ENCODE results near the gene PAPOLB. TPM values are rescaled to one million over a fixed set of nuclear protein-coding genes. Genes with fewer than 3 reads are reported as not detected.
"Not testable (repeated sequence)": the region's sequence is repeated elsewhere in the genome, so short reads cannot be mapped to it uniquely, and the experiment has no call there.

Gene PAPOLB
- under 1 TPM in 1 of 2 experiments, not detected in 1; 0.08 TPM for total RNA-seq

DNA sequence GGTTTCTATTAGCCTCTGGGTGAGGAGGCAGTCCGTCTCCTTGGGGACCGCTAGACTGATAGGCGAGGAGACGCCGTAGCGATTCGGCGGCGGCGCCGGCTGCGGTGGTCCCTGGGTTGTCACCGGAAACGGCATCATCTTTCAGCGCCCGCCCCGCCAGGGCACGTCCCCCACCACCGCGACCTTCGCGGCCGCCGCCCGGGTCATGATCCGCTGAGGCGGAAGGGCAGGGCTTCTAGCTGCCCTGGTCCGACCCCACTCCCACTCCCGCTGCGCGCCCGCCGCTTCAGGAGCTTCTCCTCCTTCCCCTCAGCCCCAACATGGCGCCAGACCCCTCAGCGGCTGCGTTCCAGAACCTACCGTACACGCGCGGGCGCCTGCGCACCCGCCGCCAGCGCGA lies at the start of gene PAPOLB:
Gene PAPOLB (minus strand): TSS at position 358 of the 400 bp plus-strand sequence. CDS start 220 bp downstream, at position 138.
- Mint-ChIP-seq H3K4me3 (peak within 1 kb of the TSS; percentile 48), H3K36me3 (ENCODE audit: low read depth) (no peaks in the 10 kb centered on the region), H3K27ac (peak within 1 kb of the TSS; percentile 12), H3K4me1 (ENCODE audit: low read depth) (peaks cover 7% of the 10 kb centered on the region), H3K9me3 (ENCODE audit: insufficient read depth) (no peaks in the 10 kb centered on the region), H3K27me3 (ENCODE audit: low read depth) (peaks cover 64% of the 10 kb centered on the region)
- CTCF ChIA-PET: interaction anchor here (1.1 kb wide), 1 partner anchor 21 kb away, joined by 3 read pairs; the partner anchor contains the start of gene RADIL
- POLR2A ChIA-PET: no interaction called here
- peak; percentile 76 for ATAC-seq
- peak; percentile 56 for DNase-seq

DNA sequence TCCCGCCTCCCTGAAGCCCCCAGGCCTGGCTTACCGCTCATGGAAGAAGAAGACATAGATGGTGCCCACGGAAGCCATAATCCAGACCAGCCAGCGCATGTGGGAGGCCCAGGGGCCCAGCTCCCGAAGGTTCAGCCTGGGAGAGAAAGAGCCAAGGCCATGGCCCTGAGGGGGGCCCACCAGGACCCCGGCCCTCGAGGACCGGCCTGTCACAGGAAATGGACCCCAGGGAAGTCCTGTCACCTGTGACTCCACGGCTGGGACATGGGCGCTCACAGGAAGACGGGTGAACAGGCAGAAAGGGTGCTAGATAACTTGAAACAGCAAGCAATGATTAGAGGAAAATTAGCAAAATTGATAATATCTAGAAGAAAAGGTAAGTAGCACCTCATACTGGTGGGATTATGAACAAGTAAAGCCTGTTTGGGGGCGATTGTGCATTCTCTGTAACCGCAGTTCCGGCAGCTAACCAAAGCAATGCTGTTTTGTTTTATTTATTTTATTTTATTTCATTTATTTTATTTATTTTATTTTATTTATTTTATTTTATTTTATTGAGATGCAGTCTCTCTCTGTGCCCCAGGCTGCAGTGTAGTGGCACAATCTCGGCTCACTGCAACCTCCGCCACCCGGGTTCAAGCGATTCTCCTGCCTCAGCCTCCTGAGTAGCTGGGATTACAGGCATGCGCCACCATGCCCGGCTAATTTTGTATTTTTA lies 49.4 kb upstream of the PAPOLB start:
- H3K27me3 Mint-ChIP-seq (ENCODE audit: low read depth): no peaks in the 10 kb centered on the region
- CTCF ChIA-PET: no interaction called here

DNA sequence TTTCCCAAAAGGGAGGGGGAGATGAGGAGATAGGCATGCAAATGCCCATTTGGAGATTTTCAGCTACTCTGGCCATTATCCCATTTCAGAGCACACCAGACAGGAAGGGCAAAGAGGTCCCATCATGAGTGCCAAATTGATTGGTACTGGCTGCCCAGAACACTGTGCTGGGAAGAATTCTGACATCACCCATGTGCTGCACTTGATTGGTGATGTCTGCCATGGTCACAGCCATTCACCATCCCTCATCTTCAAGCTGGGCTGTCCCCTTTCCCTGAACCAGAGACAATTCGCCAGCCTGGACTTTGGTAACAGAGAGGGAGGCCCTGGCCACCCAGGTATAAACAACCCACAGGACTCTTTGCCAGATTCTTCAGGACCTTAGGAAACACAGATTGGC lies 44.9 kb upstream of the PAPOLB start:
- POLR2A ChIA-PET: no interaction called here
- H3K9me3 Mint-ChIP-seq (ENCODE audit: insufficient read depth): no peaks in the 10 kb centered on the region
- no peak overlapping the region for H3K4me3 Mint-ChIP-seq
- CTCF ChIA-PET: no interaction called here
- H3K27me3 Mint-ChIP-seq (ENCODE audit: low read depth): no peaks in the 10 kb centered on the region
- DNase-seq: no peak
- no peaks in the 10 kb centered on the region for H3K4me1 Mint-ChIP-seq (ENCODE audit: low read depth)
- ATAC-seq: no peak
- H3K36me3 Mint-ChIP-seq (ENCODE audit: low read depth): no peaks in the 10 kb centered on the region
- no peak overlapping the region for H3K27ac Mint-ChIP-seq

More for the DNA sequence above, 49.4 kb upstream of the PAPOLB start:
- Mint-ChIP-seq H3K27ac (no peak overlapping the region), H3K36me3 (ENCODE audit: low read depth) (no peaks in the 10 kb centered on the region), H3K4me3 (no peak overlapping the region), H3K9me3 (ENCODE audit: insufficient read depth) (no peaks in the 10 kb centered on the region), H3K4me1 (ENCODE audit: low read depth) (no peaks in the 10 kb centered on the region)
- POLR2A ChIA-PET: no interaction called here
- ATAC-seq (no peak), DNase-seq (no peak)

DNA sequence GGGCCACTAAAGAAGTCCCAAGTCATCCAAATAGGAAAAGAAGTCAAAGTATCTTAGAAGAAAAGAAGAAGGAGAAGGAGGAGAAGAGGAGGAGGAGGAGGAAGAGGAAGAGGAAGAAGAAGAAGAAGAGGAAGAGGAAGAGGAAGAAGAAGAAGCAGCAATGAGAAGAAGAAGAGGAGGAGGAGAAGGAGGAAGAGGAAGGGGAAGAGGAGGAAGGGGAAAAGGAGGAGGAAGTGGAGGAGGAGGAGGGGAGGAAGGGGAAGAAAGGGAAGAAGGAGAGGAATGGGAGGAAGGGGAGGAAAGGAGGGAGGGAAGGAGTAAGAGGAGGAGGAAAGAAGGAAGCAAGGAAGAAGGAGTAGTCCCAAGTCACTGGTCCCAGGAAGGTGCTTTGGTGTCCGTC lies 43.3 kb upstream of the PAPOLB start:
- H3K36me3 Mint-ChIP-seq (ENCODE audit: low read depth): no peaks in the 10 kb centered on the region
- H3K9me3 Mint-ChIP-seq (ENCODE audit: insufficient read depth): no peaks in the 10 kb centered on the region
- ChIA-PET CTCF (no interaction called here), POLR2A (no interaction called here)
- H3K27ac Mint-ChIP-seq: no peak overlapping the region
- H3K4me3 Mint-ChIP-seq: no peak overlapping the region
- no peaks in the 10 kb centered on the region for H3K27me3 Mint-ChIP-seq (ENCODE audit: low read depth)
- DNase-seq (no peak), ATAC-seq (no peak)
- no peaks in the 10 kb centered on the region for H3K4me1 Mint-ChIP-seq (ENCODE audit: low read depth)

DNA sequence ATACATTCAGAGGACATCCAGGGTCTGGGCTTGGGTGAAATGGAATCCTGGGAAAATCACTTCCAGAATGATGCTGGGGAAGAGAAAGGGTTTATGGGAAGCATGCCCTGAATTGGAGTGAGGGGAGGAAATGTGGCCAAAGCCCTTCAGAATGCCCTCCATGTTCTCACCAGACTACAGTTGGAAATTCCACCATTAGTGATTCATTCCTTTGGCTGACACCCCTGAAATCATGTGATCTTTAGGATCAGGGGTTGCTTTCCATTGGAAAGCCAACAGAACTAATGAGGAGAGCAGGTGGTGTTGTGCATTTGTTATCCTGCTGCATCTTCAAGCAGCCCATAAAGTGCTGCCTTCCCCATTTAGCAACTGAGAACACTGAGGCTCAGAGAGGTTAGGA lies 42.5 kb upstream of the PAPOLB start:
- no peaks in the 10 kb centered on the region for H3K9me3 Mint-ChIP-seq (ENCODE audit: insufficient read depth)
- ChIA-PET POLR2A (no interaction called here), CTCF (interaction anchor here (1.2 kb wide), 1 partner anchor 181 kb away, joined by 4 read pairs; no protein-coding TSS in a partner anchor)
- H3K36me3 Mint-ChIP-seq (ENCODE audit: low read depth): no peaks in the 10 kb centered on the region
- no peaks in the 10 kb centered on the region for H3K4me1 Mint-ChIP-seq (ENCODE audit: low read depth)
- ATAC-seq (no peak), DNase-seq (no peak)
- H3K27me3 Mint-ChIP-seq (ENCODE audit: low read depth): no peaks in the 10 kb centered on the region
- no peak overlapping the region for H3K27ac Mint-ChIP-seq
- H3K4me3 Mint-ChIP-seq: no peak overlapping the region

DNA sequence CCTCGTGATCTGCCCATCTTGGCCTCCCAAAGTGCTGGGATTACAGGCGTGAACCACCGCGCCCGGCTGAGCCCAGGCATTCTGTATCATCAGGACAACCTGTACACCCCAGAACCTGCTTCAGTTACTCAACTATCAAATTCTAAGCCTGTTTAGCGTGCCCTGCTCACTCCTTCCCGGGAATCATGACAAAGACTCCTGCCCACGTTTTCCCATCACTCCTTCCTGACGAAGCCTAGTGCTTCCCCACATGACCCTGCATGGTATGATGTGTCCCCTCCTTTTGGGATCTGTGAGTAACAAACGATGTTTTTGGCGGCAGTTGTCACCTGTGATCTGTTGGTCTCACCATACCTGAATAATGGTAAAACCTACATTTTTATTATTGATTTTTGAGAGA lies 33.9 kb upstream of the PAPOLB start:
- Mint-ChIP-seq H3K36me3 (ENCODE audit: low read depth) (no peaks in the 10 kb centered on the region), H3K9me3 (ENCODE audit: insufficient read depth) (no peaks in the 10 kb centered on the region), H3K4me1 (ENCODE audit: low read depth) (no peaks in the 10 kb centered on the region), H3K27ac (no peak overlapping the region), H3K27me3 (ENCODE audit: low read depth) (no peaks in the 10 kb centered on the region), H3K4me3 (no peak overlapping the region)
- POLR2A ChIA-PET: no interaction called here
- CTCF ChIA-PET: no interaction called here
- DNase-seq (no peak), ATAC-seq (no peak)

DNA sequence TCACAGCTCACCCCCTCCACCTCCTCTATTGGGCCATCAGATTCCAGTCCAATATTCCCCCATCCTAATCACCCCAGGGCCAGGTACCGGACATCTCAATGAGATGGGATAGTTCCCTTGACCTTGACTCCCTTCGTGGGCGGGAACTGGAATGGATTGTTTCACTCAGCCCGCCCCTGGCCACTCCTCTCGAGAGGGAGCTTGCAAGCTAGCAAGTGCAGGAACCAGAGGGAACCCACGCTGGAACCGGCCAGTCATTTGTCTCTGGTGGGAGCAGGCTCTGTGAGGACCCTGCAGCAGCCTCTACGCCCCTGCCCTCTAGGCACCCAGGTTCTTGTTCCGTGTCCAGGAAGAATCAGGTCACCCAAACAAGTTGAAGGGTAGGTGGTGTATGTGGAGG lies 32.7 kb upstream of the PAPOLB start:
- ChIA-PET CTCF (no interaction called here), POLR2A (no interaction called here)
- Mint-ChIP-seq H3K4me3 (no peak overlapping the region), H3K27me3 (ENCODE audit: low read depth) (no peaks in the 10 kb centered on the region), H3K27ac (no peak overlapping the region), H3K4me1 (ENCODE audit: low read depth) (no peaks in the 10 kb centered on the region), H3K9me3 (ENCODE audit: insufficient read depth) (no peaks in the 10 kb centered on the region), H3K36me3 (ENCODE audit: low read depth) (no peaks in the 10 kb centered on the region)
- no peak for ATAC-seq
- DNase-seq: no peak

DNA sequence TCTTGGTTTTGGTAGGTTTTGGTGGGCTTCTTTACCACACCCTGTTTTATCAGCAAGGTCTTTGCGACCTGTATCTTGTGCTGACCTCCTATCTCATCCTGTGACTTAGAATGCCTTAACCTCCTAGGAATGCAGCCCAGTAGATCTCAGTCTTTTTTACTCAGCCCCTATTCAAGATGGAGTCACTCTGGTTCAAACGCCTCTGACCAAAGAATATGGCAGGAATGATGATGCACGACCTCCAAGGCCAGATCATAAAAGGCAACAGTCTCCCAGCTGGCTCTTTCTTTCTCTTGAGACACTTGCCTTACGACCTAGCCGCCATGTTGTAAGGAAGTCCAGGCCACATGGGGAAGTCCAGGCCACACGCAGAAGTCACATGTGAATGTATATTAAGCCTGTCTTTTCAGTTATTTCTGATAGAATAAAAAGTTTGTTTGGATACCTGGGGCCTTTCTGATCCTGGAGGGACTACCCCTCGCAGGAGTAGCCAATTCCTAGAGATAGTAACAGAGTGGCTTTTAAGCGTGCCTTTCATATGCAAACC lies 32.2 kb upstream of the PAPOLB start:
- ATAC-seq (no peak), DNase-seq (no peak)
- ChIA-PET POLR2A (no interaction called here), CTCF (no interaction called here)
- Mint-ChIP-seq H3K27ac (no peak overlapping the region), H3K27me3 (ENCODE audit: low read depth) (no peaks in the 10 kb centered on the region), H3K4me1 (ENCODE audit: low read depth) (no peaks in the 10 kb centered on the region), H3K36me3 (ENCODE audit: low read depth) (no peaks in the 10 kb centered on the region), H3K9me3 (ENCODE audit: insufficient read depth) (no peaks in the 10 kb centered on the region), H3K4me3 (no peak overlapping the region)

DNA sequence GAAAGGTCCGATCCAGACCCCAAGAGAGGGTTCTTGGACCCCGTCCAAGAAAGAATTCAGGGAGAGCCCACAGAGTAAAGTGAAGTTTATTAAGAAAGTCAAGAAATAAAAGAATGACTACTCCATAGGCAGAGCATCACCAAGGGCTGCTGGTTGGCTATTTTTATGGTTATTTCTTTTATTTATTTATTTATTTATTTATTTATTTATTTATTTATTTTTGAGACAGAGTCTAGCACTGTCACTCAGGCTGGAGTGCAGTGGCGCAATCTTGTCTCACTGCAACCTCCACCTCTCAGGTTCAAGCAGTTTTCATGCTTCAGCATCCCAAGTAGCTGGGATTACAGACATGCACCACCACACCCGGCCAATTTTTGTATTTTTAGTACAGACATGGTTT lies 31.4 kb upstream of the PAPOLB start:
- H3K27ac Mint-ChIP-seq; DNase-seq; ATAC-seq; H3K4me3 Mint-ChIP-seq; H3K4me1 Mint-ChIP-seq (ENCODE audit: low read depth); POLR2A ChIA-PET; H3K36me3 Mint-ChIP-seq (ENCODE audit: low read depth); H3K27me3 Mint-ChIP-seq (ENCODE audit: low read depth); H3K9me3 Mint-ChIP-seq (ENCODE audit: insufficient read depth): not testable (repeated sequence)
- CTCF ChIA-PET: interaction anchor here (0.6 kb wide), 1 partner anchor 9 kb away, joined by 3 read pairs; the partner anchor contains the start of gene RADIL

DNA sequence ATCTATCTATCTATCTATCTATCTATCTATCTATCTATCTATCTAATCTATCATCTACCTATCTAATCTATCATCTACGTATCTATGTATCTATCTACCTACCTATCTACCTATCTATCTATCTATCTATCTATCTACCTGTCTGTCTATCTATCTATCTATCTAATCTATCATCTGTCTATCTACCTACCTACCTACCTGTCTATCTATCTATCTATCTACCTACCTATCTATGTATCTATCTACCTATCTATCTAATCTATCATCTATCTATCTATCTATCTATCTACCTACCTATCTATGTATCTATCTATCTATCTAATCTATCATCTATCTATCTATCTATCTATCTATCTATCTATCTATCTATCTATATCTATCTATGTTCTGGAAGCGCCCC lies 29.7 kb upstream of the PAPOLB start:
- ATAC-seq; H3K27me3 Mint-ChIP-seq (ENCODE audit: low read depth); POLR2A ChIA-PET; CTCF ChIA-PET; DNase-seq; H3K27ac Mint-ChIP-seq; H3K36me3 Mint-ChIP-seq (ENCODE audit: low read depth); H3K9me3 Mint-ChIP-seq (ENCODE audit: insufficient read depth); H3K4me3 Mint-ChIP-seq; H3K4me1 Mint-ChIP-seq (ENCODE audit: low read depth): not testable (repeated sequence)

DNA sequence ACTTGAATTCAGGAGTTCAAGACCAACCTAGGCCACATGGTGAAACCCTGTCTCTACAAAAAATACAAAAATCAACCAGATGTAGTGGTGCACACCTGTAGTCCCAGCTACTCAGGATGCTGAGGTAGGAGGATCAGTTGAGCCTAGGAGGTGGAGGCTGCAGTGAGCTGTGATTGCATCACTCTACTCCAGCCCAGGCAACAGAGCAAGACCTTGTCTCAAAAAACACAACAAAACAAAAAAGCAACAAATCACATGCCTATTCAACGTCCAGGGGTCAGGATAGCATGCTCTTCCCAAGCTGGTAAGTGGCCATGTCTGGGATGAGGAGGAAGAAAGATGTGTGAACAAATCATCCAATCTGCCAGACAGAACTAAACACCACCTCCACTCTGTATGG lies 27.9 kb upstream of the PAPOLB start:
- Mint-ChIP-seq H3K9me3 (ENCODE audit: insufficient read depth) (no peaks in the 10 kb centered on the region), H3K27me3 (ENCODE audit: low read depth) (no peaks in the 10 kb centered on the region), H3K4me1 (ENCODE audit: low read depth) (no peaks in the 10 kb centered on the region), H3K36me3 (ENCODE audit: low read depth) (no peaks in the 10 kb centered on the region), H3K27ac (no peak overlapping the region), H3K4me3 (no peak overlapping the region)
- ATAC-seq (no peak), DNase-seq (no peak)
- POLR2A ChIA-PET: no interaction called here
- CTCF ChIA-PET: no interaction called here

DNA sequence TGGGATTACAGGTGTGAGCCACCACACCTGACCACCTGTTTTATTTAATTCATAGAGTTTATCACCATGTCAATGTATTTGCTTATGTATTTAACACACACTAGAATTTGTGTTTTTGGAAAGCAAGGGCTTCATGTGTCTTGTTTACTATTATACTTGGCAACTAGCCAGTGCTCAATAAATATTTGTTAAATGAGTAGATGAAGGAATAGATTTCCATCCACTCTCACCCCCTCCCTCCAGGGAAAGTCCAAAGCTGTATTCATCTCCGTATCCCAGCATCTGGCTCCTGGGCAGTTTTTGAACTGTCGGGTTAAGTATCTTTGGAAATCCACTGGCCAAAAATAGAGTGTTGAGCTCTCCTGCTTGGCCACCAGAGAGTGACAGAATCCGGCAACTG lies 26.3 kb upstream of the PAPOLB start:
- ATAC-seq: no peak
- no peak overlapping the region for H3K4me3 Mint-ChIP-seq
- H3K36me3 Mint-ChIP-seq (ENCODE audit: low read depth): no peaks in the 10 kb centered on the region
- no peaks in the 10 kb centered on the region for H3K9me3 Mint-ChIP-seq (ENCODE audit: insufficient read depth)
- CTCF ChIA-PET: interaction anchor here (1.0 kb wide), 1 partner anchor 90 kb away, joined by 4 read pairs; no protein-coding TSS in a partner anchor
- no peak for DNase-seq
- H3K27me3 Mint-ChIP-seq (ENCODE audit: low read depth): peaks cover 4% of the 10 kb centered on the region
- H3K27ac Mint-ChIP-seq: no peak overlapping the region
- POLR2A ChIA-PET: interaction anchor here (0.6 kb wide), 1 partner anchor 19 kb away, joined by 4 read pairs; no protein-coding TSS in a partner anchor
- no peaks in the 10 kb centered on the region for H3K4me1 Mint-ChIP-seq (ENCODE audit: low read depth)
